Activated CD4-positive, CD25-positive, alpha-beta regulatory T cell treated with anti-CD3 and anti-CD28 coated beads, Interleukin-2, amount 50 U/mL, for 72 hours (primary cell): ENCODE results near the gene ZMYND10.
A peak's percentile ranks its signal among the peaks of the same experiment; 100 is the strongest.

Experiments
- DNase-seq: peaks from one replicate; pipeline ENCODE4 v3.0.0; 2021

The ZMYND10 gene

GRCh38 chr3:50345586-50346234 lies at the start of gene ZMYND10:
Gene ZMYND10 (minus strand): TSS chr3:50345732. CDS start chr3:50345579, 153 bp downstream.
- peak; percentile 79 for DNase-seq

GRCh38 chr3:50393061-50393460 lies 47.5 kb upstream of the ZMYND10 start:
- DNase-seq = no peak

DNA sequence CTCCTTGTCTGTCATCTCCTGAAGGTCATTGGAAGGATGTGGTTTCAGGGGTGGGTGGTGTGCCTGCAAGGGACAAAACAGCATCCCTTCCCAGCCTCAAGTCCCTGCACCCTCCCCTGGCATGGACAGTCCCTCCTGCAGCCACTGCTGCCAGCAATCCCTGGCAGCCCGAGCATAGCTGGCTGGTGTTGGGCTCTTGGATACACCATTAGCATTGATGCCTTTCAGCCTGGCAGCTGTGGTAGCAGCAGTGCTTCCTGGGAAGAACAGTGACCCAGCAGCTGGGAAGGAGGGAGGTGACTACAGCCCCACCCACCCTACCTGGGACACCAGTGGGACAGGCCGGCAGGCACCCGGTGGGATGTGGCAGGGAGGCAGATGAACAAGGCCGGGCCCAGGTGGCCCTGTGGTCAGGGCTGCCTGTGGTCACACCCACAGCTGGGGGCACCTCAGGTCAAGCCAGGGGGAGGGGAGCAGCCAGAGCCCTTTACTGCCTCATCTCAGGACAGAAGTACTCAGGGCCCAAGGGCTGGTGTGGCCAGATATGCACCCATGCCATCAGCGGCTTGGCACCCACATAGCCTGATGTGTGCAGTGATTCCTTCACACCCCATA lies 46.7 kb upstream of the ZMYND10 start:
- no peak for DNase-seq

- no peak for DNase-seq
These were observed 45.1 kb upstream of the ZMYND10 start for GRCh38 chr3:50390508-50391224.

DNA sequence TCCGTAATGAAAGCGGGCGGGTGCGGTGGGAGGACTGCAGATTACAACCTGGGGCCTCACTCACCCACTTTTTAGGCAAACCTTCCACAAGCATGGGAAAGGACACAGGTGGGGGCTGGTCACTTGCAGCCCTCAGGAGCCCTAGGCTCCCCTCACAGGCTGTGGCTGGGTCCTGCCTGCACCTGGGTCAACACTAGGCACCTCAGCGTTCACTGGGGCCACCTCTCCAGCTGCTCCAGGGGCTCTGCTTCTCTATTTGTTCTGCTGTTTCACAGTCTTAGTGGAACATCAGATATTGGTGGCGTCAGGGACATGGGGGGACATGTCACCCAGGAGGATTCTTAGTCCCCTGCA lies 43.9 kb upstream of the ZMYND10 start:
- no peak for DNase-seq

DNA sequence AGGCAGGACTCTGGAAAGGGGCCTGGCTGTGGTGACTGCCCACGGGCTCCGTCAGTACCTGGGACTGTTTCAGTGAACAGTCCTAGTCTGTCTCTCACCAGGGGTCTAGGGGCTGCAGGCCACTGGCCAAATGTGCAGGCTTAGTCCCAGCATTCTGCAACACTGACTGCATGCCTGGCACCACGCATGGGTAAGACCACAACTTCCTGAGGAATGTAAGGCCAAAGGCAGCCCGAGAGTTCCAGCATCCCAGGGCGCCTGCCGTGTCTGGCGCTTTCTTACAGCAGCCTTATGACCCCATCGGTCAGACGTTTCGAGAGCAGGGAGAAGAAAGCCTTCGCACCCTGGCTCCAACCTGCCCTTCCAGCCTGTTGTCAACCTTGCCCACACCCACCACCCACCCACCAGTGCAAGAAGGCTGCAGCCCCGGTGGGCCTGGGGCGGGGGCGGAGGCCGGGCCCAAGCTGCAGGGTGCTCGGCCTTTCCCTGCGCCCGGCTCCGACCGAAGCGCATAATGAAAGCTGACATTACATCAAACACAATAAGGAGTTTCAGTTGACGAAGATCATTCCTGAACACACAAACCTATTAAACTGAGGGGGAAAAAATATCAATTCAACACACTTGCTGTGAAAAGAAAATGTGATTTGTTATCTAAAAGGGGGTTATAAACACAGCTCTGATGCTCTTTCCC lies 43.3 kb upstream of the ZMYND10 start:
- DNase-seq = no peak

GRCh38 chr3:50388016-50388719 lies 42.6 kb upstream of the ZMYND10 start:
- no peak for DNase-seq

- no peak for DNase-seq
These were observed 40.2 kb upstream of the ZMYND10 start for GRCh38 chr3:50385754-50386153.

- DNase-seq = no peak
These were observed 38.2 kb upstream of the ZMYND10 start for GRCh38 chr3:50383750-50384149.

- DNase-seq = no peak
These were observed 37.2 kb upstream of the ZMYND10 start for GRCh38 chr3:50382722-50383121.

- no peak for DNase-seq
These were observed 35.9 kb upstream of the ZMYND10 start for GRCh38 chr3:50381383-50381782.

DNA sequence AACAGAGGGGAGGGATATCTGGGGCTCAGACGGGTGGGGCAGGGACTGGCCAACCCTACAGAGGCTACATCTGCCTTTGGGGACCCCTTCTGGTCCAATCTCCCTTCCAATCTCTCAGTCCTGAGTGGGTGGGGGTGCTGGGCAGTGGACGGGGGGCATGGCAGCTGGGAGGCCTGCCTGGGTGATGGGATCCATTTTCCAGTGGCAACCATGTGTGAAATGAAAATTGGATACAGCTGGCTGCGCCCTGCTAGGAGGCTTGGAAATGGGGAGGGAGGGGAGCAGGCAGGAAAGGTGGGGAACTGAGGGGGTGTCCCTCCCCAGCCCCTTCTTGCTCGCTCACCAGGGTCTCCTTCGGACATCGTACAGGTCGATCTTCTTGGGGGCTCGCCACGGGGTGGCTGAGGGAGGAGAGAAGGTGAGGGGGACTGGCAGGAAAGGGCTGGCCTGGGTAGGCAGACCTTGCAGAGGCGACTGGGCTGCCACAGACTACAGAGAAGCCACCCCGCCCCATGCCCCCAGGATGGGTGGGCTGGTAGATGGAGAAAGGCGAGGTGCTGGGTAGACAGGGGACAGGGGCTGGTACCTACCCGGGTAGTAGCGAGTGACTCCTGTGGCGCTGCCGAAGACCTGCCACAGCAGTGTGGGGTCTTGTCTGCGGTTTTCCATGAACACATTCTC lies 35.0 kb upstream of the ZMYND10 start:
- no peak for DNase-seq

DNA sequence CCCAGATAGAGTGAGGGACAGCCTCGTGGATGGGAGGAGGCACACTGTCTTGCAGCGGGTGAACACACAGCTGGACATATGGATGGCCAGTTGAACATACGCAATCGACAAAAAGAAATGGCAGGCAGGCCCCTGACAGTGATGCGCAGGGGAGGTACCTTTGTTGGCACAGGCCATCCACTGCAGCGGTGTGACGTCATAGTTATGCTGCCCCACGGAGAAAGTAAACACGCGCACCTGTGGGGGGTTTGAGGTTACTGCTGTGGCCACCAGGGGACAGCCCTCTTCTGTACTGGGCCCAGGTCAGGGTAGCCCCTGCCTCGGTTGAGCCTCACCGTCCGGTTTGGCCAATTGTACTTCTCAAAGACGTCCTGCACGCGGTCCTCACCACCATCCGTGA lies 33.2 kb upstream of the ZMYND10 start:
- no peak for DNase-seq

DNA sequence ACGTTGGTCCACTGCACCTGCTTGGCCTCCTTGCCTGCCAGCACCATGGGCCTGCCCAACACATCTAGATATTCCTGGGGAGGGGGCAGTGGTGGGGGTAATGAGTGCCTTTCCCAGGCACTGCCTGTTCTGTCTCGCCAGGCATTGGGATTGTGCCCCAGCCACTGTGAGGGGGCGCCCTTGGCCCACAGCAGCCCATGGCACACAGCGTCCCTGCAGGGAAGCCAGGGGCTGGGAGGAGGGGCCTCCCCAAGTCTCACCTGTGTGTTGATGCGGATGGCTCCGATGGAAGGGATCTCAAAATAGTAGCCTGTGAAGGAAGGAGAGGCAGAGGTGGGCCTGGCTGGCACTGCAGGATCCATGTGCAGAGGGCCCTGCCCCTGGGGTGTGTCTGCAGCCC lies 32.5 kb upstream of the ZMYND10 start:
- no peak for DNase-seq

DNA sequence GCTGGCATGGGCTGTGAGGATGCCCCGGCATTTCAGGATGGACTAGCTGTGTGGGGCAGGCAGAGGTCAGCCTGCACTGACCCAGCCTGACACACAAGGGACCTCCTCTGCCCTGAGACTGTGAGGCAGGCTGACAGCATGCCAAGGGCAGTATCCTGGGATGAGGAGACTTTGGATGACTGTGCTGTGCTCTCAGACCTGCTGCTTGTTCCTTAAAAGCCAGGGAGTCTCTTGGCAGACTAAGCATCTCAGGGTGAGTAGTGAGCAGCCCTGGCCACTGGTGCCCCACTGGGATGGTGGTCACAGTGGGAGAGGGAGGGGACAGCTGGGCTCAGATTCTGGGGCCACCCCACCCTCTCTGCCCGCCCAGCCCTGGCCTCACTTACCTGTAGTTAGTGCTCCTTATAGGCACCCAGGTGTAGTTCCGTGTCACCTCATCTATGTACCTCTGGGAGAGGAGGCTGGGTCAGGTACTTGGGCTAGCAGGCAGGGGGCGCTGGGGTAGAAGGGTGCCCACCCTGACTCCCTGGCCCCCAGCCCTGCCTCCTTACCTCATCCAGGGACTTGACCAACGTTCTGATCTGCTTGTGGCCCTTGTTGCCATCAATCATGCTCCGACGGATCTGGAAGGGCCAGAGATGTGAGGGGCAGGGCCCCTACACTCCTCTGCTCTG lies 29.9 kb upstream of the ZMYND10 start:
- no peak for DNase-seq

- no peak for DNase-seq
These were observed 29.1 kb upstream of the ZMYND10 start for GRCh38 chr3:50374363-50375257.

DNA sequence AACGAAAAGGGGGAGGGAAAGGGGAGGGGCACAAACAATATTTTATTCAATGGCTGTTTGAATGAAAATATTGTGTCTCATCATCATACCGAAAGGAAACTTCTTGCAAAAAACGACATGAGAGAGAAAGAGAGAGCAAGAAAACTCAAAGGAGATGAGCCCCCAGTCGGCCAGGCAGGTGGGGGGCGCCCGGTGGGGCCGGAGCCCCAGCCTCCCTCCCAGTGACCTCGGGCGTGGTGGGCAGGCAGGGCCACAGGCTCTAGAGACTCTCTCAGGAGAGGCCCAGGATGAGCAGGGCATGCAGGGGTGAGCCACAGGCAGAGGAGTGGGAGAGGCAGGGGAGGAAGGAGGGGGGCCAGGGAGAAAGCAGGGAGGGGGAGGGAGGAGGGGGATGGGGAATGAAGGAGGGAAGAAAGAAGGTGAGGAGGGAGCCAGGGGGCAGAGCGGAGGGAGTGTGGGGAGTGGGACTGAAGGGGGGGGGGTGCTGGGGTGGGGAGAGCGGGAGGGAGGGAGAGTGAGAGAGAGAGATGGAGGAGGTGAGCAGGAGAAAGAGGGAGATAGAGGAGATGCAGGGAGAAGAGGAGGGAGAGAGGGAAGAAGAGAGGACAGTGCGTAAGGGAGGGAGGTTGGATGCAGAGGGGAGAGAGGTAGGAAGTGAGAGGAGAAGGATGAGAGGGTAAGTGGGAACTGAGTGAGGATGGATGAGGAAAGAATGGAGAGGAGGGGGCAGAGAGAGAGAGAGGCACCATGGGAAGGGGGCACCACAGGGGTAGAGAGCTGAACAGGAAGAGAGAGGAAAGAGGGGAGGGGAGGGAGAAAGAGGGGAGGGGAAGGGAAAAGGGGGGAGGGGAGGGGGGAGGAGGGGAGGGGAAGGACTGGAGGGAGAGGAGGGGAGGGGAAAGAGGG lies 27.9 kb upstream of the ZMYND10 start:
- DNase-seq = no peak

DNA sequence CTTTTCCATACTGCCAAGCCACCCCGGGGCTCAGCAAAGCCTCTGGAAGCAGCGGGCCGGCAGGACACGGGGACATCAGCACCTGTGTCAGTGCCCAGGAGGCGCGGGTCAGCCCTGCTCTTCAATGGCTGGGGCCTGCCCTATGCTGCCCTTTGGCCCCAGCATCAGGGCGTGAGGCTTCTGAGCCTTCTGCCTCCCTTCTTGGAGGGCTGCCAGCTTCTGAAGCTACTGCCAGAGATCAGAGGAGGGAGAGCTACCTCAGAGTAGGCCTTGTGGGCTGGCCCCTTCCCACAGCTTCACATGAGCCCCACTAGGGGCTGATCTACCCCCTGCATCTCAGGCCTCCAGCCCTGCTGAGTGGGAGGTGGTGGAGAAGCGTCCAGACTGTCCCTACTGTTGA lies 26.8 kb upstream of the ZMYND10 start:
- no peak for DNase-seq

DNA sequence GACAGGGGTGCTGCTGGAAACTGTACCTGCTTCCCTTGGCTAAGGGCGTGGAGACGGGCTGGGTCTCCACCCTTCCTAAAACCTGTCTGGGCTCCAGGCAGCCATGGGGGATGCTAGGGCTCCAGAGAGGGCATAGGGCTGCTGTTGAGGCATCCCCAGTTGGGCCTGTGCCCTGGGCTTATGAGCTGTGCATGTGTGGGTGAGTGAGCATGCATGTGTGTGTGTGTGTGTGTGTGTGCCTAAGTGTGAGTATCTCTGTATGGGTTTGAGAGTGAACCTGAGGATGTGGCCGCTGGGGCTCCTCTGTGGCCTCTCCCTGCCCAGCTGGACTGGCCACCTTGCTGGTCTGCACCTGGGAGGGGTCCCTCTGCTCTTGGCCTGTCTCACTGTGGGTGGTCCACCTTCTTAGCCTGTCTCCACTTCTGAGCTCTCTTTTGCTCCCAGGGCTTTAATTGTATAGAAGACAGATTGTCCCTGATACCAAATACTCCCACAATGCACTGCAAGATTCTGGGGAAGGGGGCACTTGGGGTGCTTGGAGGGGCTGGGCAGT lies 25.7 kb upstream of the ZMYND10 start:
- no peak for DNase-seq
